Stimulated activated CD4-positive, alpha-beta T cell treated with anti-CD3 and anti-CD28 coated beads, Interleukin-15, amount 100 ng/mL, for 48 hours (primary cell): ENCODE data around the gene FAIM2.

Experiments
- DNase-seq, 2 donors: peaks; one replicate each; pipeline ENCODE4 v3.0.0-alpha.2; 2020; ENCODE audit warnings: low read depth in 2 of 2

FAIM2 gene

DNA sequence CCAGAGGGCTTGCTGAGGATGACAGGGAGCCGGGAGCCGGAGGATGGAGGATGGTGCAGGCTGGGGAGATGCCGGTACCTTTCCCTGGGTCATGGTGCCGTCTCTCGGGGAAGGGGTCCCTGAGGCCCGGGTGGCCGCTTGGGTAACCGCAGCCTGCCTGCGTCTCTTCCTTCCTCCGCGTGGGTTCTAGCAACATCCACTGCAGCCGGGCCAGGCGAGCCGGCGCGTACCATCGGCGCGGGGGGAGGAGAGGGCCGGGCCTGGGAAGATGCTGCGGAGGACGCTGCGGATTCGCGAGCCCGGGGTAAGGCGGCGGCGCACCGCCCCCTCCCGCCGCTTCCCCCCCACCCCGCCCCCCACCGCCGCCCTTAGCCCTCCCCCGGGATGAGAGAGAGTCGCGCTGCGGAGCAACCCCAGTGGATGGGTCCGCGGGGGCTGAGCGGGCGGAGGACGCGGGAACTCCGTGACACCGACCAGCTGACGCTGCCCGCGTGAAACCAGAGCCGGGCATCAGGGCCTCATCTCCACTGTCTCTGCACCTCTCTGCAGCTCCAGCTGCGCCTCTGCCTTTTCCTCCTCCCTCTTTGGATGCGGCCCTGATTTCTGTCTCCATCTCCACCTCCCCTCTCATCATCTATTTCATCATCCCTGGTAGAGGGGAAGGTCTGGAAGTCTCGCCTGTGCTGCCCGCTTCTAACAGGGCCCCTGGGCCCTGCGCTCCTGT is at the start of gene FAIM2:
TSS of gene FAIM2 (minus strand) at position 201 of the 724 bp plus-strand sequence. CDS start at position 93, 108 bp downstream.
- DNase-seq = peak in 1 of 2 donors; percentile 27

DNA sequence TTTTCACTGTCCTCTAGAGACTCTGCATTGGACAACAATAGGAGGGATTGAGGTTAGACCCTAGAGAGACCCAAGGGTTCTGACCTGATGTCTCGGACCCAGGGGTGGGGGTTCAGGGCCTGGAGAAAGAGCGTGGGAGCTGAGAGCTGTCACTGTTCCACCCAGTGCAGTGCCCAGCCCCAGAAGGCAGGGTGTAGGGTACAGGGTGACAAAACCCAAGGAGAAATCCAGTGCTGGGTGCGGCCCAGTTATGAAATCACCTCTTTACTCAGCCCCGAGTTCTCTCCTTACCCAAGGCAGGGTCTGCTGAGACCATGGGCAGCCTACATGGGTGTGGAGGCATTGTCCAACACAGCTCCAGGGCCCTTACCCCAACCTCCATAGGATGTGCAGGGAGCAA is 49.5 kb upstream of the FAIM2 start:
- no peak for DNase-seq

DNA sequence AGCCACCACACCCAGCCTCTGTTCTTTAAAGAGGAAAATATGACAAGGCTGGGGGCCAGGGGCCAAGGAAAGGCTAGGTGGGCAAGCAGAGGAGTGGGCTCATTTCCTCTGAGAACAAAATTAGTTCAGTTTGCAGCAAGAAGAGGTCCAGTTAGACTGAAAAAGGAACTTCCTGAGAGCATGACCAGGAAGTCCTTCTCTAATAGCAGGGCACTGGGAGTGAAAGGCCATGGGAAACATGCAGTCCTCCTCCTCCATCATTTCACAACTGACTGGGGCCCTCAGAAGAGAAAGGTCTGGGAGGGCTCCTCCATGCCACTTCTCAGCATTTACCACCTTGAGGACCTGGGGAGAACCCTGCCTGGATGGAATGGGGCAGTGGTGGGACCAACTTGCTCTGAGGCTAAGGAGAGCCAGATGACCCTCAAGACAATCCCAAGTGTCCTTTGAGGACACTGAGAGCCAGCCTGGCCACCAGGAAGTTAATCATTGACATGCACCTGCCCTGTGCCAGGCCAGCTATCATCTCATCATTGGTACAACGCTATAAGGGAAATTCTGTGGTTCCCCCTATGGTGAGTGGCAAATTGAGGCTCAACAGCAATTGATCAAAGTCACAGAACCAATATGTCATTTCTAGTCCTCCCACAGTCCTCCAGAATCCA is 48.8 kb upstream of the FAIM2 start:
- DNase-seq = no peak

DNA sequence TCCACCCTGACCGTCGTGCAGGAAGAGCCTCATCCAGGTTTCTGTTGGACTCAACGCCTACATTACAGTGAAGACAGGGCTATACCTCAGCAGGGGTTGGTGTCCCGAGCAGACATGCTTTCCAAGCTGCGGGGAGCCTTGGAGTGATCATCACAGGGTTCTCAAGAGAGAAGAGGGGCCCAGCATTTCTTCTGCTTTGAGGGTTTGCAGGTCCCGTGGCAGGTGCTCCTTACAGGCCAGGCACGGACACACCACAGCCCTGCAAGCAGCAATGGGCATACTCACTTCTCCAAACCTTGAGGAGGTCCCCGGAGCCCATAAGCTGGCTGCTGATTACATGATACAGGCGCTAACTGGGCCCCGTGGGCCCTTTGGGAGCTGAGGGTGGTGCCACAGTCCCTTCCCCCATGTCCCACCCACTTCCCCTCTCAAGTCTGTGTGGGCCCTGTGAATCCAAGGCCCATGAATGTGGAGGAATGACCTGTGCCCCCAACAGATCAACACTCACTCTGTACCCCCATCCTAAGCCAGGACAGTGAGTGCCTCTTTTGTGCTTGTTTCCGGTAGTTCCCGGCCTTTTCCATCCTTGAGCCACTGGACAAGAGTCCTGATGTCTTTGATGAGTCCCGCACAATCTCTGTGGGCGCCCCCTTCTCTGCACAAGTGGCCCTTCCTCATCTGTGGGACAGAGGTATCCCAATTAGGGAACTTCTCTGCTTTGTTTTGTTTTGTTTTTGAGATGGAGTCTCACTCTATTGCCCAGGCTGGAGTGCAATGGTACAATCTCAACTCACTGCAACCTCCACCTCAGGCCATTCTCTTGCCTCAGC is 47.9 kb upstream of the FAIM2 start:
- no peak for DNase-seq

DNA sequence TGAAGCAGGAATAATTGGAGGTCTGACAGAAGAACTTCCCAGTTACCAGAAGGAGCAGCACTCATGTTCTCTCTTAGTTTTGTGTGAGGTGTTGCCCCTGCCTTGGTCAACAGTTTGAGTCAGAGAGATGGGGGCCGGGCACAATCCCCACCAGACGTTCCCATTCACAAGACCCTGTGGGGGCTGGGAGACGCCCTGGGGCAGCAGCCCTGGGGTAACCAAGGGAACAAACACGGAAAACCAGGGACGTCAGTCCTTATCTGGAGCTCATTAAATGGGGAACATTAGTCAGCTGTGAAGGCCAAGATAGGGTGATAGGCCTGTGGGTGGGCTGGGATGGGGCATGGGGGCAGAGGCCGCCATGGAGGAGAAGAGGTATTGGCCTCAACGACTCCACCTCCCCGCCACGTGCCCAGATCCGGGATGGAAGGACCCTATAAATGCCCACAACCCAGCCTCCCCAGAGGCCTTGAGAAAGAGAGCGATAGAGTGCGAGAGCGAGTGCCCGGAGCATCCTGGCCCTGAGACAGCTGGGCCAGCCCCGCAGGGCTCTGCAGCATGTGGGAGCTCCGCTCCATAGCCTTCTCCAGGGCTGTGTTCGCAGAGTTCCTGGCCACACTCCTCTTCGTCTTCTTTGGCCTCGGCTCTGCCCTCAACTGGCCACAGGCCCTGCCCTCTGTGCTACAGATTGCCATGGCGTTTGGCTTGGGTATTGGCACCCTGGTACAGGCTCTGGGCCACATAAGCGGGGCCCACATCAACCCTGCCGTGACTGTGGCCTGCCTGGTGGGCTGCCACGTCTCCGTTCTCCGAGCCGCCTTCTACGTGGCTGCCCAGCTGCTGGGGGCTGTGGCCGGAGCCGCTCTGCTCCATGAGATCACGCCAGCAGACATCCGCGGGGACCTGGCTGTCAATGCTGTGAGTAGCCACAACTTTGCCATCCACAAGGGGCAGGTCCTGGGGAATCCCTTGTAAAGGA is 46.9 kb upstream of the FAIM2 start, which contains the start of gene AQP2:
TSS of gene AQP2 (plus strand) at position 465 of the 979 bp plus-strand sequence. CDS start at position 559, 94 bp downstream.
- no peak for DNase-seq

DNA sequence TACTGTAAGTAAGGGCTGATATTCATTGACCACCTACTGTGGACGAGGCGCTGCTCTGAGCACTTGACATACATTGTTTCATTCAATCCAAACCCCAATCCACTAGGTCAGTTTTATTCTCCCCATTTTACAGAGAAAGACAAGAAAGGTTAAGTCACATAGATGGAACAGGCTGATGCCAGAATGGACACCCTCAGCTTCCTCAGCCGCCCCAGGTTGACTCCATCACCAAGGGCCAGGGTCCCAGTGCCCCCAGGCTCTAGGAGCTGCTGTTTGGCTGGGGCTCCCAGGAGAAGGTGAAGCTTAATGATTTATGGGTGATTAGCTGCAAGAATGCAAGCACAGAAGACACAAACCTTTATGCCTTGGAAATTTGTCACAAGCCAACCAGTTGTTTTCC is 46.2 kb upstream of the FAIM2 start:
- no peak for DNase-seq

DNA sequence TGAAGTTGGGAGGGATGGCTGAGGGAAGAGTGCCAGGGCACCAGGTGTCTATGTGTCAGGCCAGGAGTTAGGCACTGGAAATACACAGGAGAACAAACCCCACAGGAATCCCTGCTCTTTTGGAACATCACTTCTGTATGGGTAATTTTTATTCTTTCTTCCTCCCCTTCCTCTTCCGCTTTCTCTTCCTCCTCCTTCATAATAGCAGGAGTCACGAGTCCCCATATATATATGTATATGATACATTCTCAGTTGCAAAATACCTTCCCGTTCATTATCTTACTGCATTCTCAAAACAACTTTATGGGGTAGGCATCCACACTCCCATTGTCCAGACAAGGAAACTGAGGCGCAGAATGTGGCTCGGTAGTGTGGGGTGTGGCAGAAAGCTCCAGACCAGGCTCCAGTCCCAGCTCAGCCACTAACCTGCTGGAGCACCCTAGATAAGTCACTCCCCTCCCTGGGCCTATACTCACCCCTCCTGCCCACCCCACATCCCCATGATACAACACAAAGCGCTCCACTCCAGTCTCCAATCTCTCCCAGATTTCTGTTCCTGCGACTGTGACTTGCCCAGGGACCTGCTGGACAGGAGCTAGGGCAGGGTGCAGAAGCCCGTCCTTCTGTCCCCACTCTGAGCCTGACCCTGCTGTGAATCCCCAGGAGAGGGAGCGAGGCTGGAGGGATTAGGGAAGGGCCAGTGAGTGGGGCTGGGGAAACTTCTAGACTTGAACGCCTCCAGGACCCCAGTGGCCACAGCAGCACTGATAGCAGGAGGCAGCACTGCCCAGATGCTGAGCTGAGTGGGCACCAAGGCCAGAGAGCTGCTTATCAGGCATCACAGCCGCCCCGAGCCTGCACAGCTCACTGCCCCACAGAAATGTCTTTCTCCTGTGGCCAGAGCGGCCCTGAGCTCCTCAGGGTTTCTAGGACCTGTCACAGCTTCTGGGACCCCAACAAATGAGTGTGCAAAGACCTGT is 45.5 kb upstream of the FAIM2 start:
- no peak for DNase-seq

DNA sequence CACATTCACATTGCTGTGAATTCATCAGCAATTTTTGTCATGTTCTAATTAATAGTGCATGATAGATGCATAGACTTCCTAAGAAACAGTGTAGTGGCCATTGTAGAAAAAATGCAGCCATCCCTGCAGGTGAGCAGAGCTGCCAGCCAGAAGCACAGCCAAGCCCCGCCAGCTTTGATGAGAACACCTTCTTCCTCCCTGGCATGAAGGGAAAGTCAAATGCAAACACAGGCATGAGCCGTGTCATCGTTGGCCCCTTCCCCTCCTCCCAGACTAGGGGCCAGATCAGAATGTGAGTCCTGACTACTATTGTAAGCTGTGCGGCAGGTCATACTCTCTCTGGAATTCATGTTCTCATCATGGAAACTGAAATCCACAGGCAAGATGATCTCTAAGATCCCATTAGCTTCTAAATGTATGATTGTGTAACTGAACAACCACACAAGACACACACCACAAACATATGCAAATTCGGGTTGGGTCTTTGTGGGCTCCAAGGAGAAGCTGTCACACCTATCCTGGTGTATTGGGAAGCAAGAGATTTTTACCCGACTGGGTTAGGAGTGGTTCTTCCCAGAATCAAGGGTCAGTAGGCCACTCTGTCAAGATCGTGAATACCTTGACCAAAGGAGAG is 44.0 kb upstream of the FAIM2 start:
- no peak for DNase-seq

DNA sequence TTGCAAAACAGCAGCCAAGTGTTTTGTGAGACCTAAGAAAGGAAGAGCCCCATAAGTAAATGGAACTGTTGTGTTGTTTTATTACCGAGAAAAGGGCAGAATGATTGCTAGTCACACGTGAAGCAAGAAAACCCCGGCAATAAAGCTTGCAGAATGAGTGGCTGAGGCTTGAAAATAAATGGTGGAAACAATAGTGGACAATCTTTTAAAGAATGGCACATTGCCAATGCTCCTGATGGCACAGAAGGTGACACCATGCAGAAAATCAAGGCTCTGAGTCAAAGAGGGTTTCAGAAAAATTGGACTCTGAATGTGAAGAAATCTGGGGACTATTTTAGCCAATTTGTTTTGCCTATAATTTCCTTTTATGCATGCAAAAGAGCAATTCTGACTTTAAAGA is 42.8 kb upstream of the FAIM2 start:
- no peak for DNase-seq

DNA sequence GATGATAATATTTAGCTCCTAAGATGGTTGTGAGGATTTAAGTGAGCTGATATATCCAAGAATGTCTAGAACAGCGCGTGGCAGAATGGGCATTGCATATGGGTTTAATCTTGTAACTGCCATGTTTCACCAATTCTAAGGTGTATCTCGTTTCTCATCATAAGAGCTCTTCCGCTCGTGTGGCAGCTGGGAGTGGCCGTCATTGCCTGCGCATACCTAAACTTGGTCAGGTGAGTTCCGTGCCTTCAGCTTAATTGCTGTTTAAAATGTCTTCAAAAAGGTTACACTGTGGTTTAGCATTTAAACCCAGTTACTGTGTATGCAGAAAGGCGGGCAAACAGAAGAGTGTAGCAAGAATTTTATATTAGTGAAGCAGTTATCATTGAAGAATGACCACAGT is 42.4 kb upstream of the FAIM2 start:
- no peak for DNase-seq

DNA sequence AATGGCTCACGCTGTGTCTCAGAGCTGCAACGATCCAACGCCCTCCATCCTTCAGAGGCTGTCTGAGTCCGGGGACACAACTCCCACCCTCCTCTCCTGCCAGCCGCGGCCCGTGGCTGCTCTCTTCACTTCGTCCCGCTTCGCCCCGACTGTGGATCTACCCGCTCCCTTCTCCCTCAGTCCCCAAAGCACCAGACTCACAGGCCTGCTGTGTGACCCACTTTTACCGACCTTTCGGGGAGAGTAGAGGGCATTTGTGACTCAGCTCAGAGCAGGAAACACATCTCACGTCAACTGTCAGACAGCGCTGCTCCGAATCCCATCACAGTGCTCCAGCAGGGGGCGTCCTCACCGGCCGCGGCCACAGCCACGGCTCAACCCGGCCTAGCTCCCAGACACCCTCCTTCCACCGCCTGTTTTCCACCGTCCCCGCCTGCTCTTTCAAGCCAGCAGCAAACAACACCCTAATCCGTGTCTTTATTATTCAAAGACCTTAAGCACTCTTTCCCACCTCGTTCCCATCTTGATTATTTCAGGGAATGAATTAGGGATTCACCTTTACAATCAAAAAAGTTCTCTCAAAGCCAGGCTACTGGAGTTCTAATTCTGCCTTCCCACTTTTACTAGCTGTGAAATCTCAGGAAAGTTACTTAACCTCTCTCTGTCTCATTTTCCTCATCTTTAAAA is 41.8 kb upstream of the FAIM2 start:
- DNase-seq = peak; percentile 77 to 86

DNA sequence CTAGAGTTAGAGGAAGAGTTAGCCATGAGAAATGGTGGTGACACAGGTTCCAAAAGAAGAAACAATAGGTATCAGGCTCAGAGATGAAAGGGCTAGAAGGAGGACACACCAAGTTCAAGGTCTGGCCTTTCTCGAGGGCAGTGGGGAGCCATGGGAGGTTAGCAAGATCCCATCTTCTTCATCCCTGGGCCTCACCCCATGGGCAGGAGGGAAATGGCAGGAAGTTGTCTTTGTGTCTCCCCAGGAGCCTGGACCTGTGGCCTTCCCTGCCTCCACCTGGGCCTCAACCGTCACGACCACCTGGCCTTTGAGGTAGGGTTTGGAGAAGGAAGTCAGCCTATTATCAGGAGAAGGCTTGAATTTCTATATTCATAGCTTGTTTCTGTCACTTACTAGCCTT is 41.0 kb upstream of the FAIM2 start:
- DNase-seq = no peak

DNA sequence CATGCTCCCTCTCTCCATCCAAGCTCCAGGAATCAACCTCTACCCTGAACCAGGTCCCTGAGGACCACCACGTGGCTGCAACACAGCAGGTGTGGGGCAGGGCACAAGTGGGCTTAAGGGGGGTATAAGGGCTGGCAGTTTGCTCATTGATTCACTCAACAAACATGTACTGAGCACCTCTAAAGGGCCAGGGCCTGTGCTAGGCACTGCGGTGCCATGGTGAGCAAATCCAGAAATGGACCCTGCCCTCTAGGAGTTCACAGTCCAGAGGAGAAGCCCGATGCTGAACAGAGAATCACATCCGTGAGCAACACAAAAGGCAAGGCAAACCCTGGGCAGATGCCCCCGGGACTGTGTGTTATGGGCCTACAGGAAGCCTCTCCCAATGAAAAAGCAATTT is 40.3 kb upstream of the FAIM2 start:
- no peak for DNase-seq

DNA sequence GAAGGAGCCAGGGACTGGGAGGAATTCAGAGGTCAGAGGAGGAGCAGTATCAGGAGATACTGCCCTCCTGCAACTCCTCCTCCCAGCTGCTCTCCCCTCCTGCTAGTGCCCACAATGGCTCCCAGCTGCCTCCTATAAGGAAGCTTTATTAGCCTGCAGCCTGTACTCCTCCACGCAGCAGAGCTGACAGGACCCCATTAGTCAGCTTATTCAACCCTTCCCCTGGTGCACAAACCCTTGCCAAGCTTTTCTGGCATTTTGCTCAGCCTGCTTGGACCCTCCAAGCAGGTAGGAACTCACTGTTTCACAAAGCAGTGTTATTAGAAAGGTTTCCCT is 39.9 kb upstream of the FAIM2 start:
- no peak for DNase-seq

DNA sequence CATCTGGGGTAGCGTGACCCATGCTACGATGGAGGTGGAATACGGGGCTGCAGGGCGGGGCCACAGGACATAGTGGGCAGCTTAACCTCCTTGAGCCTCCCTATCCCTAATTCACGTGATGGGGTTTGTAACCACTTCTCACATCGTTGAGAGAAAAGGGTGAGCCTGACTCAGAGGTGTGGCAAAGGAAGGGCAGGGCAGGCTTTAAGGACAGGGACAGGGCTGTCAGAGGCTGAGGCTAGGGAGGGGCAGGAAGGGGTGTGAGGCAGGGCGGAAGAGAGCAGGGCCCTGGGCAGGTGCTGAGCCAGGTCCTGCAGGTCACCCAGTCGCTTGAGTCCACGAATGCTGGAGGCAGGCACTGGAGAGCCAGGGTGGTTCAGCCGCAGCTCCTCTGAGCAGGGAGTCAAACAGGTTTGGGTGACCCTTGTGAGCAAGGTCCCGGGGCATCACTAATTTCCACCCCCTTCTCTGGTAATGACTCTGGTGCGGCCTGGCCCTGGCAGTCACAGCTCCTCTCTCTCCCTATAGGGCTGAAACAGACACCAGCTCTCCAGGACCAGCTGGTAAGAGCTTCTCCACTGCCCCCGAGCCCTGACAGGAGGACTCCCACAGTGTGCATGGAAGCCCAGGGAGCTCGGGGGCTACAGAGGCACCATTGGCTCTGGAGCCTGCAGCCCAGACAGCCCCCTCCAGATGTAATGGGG is 39.4 kb upstream of the FAIM2 start:
- no peak for DNase-seq

DNA sequence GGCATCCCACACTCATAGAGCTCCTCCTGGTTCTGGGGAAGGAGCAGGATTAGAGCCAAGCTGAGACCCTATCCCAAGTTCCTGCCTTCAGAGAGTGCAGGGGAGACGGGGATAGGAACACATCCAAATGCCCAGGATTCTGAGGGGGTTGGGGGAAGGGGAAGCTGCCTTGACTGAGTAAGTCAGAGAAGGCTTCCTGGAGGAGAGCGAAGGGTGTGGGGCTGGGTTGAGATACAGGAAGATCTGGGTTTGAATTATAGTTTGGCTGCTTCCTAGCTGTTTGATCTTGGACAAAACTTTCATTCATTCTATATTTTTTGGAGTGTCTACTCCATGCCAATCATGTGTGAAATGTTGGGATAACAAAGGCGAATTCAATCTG is 38.8 kb upstream of the FAIM2 start:
- DNase-seq = no peak

DNA sequence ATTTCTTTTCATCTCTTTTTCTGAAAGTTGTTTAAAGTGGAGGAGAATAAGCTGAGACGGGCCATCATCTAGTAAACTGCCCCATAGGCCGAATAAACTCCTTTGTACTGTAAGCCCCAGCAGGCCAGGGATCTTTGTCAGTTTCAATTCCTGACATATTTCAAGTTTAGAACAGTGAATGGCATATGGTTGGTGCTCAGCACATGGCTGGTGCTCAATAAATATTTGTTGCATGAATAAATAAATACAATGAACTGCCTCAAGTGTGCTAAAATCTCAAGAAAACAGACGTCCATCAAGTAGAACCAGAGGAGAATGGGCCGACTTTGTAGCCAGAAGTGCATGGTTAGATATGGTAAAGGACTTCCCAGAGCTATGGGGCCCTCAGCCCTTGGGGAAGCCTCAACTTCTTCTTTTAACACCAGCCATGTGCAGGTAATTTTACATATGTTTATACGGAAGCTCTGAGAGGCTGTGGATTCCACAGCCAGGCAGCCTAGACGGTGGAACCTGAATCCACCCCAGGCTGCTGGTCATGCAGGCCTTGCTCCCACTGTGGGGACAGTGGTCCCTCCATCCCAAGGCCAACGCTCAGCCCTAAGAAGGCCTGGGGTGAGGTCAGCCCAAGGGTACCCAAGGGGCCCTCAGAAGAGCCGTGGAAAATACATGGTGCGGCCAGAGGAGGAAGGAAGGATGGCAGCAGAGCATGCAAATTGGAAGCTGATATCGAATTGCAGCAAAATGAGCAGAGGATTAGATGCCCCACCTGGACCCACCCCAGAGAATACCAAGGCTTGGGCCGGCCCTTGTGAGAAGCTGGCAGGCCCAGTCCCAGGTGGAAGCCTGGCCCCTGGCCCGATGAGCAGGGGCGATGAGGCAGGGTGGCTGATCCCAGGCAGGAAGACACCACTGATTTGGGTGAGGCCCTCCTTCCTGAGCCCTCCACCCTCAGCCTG is 38.1 kb upstream of the FAIM2 start:
- no peak for DNase-seq
